Subcutaneous adipose tissue (tissue), 4 donors: ENCODE measurements around the gene PTPRN2. TPM values are rescaled to one million over a fixed set of nuclear protein-coding genes. Genes with fewer than 3 reads are reported as not detected.

ENCODE experiments used
- total RNA-seq, 4 donors: library from RNA; depleted of rRNA; stranded (reverse); fragments of >200 nt; gene quantifications; one replicate each; pipeline ENCODE4 v1.1.0, GENCODE V29; 2016
- TF ChIP-seq, protein P1 (sequence below): fragments of 450-650 bp; IDR thresholded peaks from one replicate; pipeline ENCODE4 v1.5.1; 2016; ENCODE audit warnings: low read depth, mild to moderate bottlenecking, control low read depth, antibody characterized with exemption, moderate library complexity

PTPRN2 gene
- total RNA-seq, 4 donors from 2014 or later, result 2.0 to 4.6 (median 3.7) TPM

GRCh38 chr7:158583810-158584209 lies 3.8 kb downstream of the PTPRN2 start:
- TF ChIP-seq, protein P1, sequence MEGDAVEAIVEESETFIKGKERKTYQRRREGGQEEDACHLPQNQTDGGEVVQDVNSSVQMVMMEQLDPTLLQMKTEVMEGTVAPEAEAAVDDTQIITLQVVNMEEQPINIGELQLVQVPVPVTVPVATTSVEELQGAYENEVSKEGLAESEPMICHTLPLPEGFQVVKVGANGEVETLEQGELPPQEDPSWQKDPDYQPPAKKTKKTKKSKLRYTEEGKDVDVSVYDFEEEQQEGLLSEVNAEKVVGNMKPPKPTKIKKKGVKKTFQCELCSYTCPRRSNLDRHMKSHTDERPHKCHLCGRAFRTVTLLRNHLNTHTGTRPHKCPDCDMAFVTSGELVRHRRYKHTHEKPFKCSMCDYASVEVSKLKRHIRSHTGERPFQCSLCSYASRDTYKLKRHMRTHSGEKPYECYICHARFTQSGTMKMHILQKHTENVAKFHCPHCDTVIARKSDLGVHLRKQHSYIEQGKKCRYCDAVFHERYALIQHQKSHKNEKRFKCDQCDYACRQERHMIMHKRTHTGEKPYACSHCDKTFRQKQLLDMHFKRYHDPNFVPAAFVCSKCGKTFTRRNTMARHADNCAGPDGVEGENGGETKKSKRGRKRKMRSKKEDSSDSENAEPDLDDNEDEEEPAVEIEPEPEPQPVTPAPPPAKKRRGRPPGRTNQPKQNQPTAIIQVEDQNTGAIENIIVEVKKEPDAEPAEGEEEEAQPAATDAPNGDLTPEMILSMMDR, result no peak

DNA sequence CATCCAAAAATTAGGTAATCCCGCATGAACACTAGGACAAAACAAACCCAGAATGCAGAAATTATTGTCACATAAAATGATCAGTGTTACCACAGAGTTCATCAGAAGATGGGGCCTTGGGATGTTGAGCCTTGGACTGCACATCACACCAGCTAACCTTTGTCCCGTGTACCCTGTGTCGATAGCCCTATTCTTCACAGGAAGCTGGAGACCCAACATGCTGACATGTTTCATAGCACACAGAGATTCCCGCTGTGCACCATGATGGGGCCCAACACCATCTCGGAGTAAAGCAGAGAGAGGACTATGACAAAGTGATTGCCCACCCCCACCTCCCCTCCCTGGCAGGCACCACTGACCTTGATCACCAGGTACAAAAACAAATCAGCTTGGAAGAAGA lies 4.5 kb downstream of the PTPRN2 start:
- TF ChIP-seq, protein P1, result no peak

GRCh38 chr7:158582089-158582456 lies 5.5 kb downstream of the PTPRN2 start:
- TF ChIP-seq, protein P1, result no peak

- TF ChIP-seq, protein P1, result no peak
Measured at GRCh38 chr7:158581440-158582088, 6.1 kb downstream of the PTPRN2 start.

- TF ChIP-seq, protein P1, result no peak
Measured at GRCh38 chr7:158579662-158580646, 7.7 kb downstream of the PTPRN2 start.

DNA sequence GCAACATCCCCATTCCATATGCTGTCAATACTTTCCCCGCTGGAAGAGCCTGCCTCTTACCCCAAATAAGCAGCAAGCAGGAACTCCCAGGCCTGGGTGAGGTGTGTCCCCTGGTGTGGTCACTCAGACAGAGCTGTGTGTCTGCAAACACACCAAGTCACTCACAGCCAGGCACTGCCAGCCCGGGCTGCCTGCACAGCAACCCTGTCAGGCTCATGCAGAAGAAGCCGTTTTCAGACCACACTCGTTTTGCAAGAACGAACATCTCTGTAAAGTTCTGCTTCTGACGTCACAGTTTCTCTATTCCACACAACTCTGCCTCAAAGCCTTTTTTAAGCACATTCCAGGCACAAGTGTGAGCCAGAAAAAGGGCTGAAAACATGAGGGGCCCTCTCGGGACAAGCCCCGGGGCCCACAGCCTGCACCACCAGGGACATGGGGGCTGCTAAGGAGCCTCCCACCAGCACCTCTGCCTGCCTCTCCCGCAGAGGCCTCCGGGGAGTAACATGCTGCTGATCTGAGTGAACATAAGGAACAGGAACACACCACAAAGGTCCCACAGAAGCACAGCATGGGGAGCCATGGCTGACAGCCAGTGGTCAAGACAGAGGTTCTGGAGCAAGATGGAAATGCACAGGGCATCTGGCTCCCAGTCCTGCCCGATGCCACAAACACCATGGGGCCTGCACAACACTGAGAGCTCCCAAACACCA lies 11.4 kb downstream of the PTPRN2 start:
- TF ChIP-seq, protein P1, result no peak
